NT2/D1 (cell line): ENCODE data around the gene DDX5.

ENCODE experiments used
- SUZ12 ChIP-seq: IDR thresholded peaks from 2 replicates; pipeline ENCODE4 v1.6.1; 2011; ENCODE audit not compliant: insufficient read length, insufficient read depth; ENCODE audit errors: extremely low read depth
- YY1 ChIP-seq: IDR thresholded peaks from 2 replicates; pipeline ENCODE4 v1.6.1; 2011; ENCODE audit not compliant: insufficient read length, insufficient read depth
- ZNF274 ChIP-seq: IDR thresholded peaks from 2 replicates; pipeline ENCODE4 v1.6.1; 2011; ENCODE audit warnings: mild to moderate bottlenecking, low read depth, low read length

GRCh38 chr17:64459284-64459747 lies 46.8 kb downstream of the DDX5 start:
- TF ChIP-seq YY1, result no peak
- no peak for TF ChIP-seq ZNF274
- no peak for TF ChIP-seq SUZ12
